Measurements from ENCODE around the gene CYP2B6.

Gene CYP2B6

GRCh38 chr19:41064974-41065569, 74.0 kb downstream of the CYP2B6 start:
- Histone ChIP-seq H3K27me3 (ENCODE audit: low read depth, low read length) (peaks cover 50% of the 10 kb centered on the region), H2AFZ (ENCODE audit: low read depth, low read length) (no peak overlapping the region), H3K4me2 (ENCODE audit: low read length) (0 out of 2 replicates have a peak overlapping the region, but pooled peaks have one; percentile 18), H3K9ac (ENCODE audit: low read length) (no peak overlapping the region), H4K20me1 (ENCODE audit: insufficient read depth, low read length) (no peaks in the 10 kb centered on the region), H3K79me2 (ENCODE audit: low read length) (no peaks in the 10 kb centered on the region), H3K27ac (ENCODE audit: low read length) (no peak overlapping the region), H3K4me3 (ENCODE audit: low read length) (peak overlapping the region; percentile 20; the same call in 1 of the 2 replicates), H3K9me3 (ENCODE audit: insufficient read depth, low read length) (no peaks in the 10 kb centered on the region), H3K4me1 (ENCODE audit: low read length) (no peaks in the 10 kb centered on the region), H3K36me3 (replicated peaks; ENCODE audit: low read depth, low read length) (no peaks in the 10 kb centered on the region)
- TF ChIP-seq CTCF (IDR thresholded peaks at IDR 0.05; ENCODE audit: low read depth, low read length) (no peak), EZH2phosphoT487 (IDR thresholded peaks at IDR 0.05; ENCODE audit: low read depth) (no peak)
